ENCODE results near the gene C15orf62. TPM values are rescaled to one million over a fixed set of nuclear protein-coding genes. Genes with fewer than 3 reads are reported as not detected.

The C15orf62 gene
- total RNA-seq, 1 donor: 0.18 TPM

DNA sequence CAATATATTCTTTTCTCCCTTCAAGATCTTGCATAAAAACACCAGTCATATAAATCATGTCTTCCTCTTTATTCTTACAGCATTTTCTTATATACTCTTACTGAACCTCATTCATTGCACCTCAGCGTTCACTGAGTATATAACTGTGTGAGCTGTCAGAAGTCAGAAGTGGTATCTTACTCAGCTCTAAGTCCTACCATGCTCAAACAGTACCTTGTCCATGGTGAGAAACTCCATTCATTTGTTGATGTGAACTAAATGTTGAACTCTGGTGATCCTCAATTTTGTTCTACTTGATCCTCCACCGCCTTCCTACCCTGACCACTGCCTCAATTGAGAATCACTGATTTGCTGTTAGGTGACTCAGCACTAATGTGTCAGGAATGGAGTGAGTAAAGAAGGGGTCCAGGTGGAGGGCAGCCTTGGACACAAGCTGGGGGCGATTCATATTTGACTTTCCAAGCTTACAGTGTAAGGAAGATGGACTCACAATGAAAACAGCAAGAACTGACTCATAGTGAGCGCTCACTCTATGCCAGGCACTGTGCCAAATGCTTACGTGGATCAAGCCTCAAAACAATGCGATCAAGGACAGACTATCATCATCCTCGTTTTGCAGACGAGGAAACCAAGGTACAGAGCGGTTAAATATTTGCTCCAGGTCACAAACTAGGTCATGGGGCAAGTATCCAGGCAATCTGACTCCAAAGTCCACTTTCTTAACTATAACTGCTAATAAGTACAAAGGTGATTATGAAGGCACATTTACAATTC lies 23.6 kb downstream of the C15orf62 start:
- H3K4me3 ChIP-seq (ENCODE audit: low read depth, low read length): no peak overlapping the region
- TF ChIP-seq, protein P1, sequence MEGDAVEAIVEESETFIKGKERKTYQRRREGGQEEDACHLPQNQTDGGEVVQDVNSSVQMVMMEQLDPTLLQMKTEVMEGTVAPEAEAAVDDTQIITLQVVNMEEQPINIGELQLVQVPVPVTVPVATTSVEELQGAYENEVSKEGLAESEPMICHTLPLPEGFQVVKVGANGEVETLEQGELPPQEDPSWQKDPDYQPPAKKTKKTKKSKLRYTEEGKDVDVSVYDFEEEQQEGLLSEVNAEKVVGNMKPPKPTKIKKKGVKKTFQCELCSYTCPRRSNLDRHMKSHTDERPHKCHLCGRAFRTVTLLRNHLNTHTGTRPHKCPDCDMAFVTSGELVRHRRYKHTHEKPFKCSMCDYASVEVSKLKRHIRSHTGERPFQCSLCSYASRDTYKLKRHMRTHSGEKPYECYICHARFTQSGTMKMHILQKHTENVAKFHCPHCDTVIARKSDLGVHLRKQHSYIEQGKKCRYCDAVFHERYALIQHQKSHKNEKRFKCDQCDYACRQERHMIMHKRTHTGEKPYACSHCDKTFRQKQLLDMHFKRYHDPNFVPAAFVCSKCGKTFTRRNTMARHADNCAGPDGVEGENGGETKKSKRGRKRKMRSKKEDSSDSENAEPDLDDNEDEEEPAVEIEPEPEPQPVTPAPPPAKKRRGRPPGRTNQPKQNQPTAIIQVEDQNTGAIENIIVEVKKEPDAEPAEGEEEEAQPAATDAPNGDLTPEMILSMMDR (IDR thresholded peaks at IDR 0.05; ENCODE audit: insufficient read depth, low read length): no peak
- peak; percentile 95 for DNase-seq (ENCODE audit: low read depth)

- DNase-seq (ENCODE audit: low read depth): no peak
- TF ChIP-seq, protein P1 (IDR thresholded peaks at IDR 0.05; ENCODE audit: insufficient read depth, low read length): no peak
Measured at GRCh38 chr15:40796041-40796440, 26.3 kb downstream of the C15orf62 start.

GRCh38 chr15:40796512-40796911 lies 26.7 kb downstream of the C15orf62 start:
- no peak for DNase-seq (ENCODE audit: low read depth)
- TF ChIP-seq, protein P1 (IDR thresholded peaks at IDR 0.05; ENCODE audit: insufficient read depth, low read length): no peak
- no peak overlapping the region for H3K4me3 ChIP-seq (ENCODE audit: low read depth, low read length)

More at GRCh38 chr15:40796041-40796440, 26.3 kb downstream of the C15orf62 start:
- no peak overlapping the region for H3K4me3 ChIP-seq (ENCODE audit: low read depth, low read length)

DNA sequence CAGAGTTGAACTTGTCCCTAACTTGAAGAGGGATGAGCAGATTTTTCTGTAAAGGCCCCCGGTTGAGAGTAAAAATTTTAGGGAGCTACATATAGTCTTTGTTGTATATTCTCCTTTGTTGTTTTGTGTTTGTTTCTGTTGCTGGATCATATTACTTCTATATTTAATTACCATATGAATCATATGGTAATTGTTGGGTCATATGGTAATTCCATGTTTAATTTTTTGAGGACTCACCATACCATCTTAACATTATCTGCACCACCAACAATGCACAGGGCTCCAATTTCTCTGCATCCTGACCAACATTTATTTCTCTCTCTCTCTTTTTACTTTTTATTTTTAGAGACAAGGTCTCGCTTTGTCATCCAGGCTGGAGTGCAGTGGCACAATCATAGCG lies 29.7 kb downstream of the C15orf62 start:
- no peak overlapping the region for H3K4me3 ChIP-seq (ENCODE audit: low read depth, low read length)
- DNase-seq (ENCODE audit: low read depth): no peak
- TF ChIP-seq, protein P1 (IDR thresholded peaks at IDR 0.05; ENCODE audit: insufficient read depth, low read length): no peak

- no peak for DNase-seq (ENCODE audit: low read depth)
- no peak overlapping the region for H3K4me3 ChIP-seq (ENCODE audit: low read depth, low read length)
- TF ChIP-seq, protein P1 (IDR thresholded peaks at IDR 0.05; ENCODE audit: insufficient read depth, low read length): no peak
Measured at GRCh38 chr15:40803076-40803475, 33.3 kb downstream of the C15orf62 start.

DNA sequence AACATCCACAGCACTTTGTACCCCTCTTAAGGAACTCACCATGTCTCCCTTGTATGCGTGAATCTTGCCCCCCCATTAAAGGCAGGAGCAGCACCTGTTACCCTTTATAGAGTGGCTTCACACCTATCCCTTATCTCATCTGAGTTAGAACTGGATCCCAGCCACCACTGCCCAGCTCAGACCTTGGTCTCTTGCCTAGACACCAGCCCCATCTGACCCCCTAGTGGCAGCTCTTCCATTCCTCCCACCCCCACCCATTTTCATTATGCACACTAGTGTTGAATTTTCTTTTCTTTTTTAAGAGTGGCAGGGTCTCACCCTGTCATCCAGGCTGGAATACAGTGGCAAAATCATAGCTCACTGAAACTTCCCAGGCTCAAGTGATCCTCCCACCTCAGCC lies 33.9 kb downstream of the C15orf62 start:
- TF ChIP-seq, protein P1 (IDR thresholded peaks at IDR 0.05; ENCODE audit: insufficient read depth, low read length): no peak
- no peak overlapping the region for H3K4me3 ChIP-seq (ENCODE audit: low read depth, low read length)
- no peak for DNase-seq (ENCODE audit: low read depth)

- peak overlapping the region; percentile 99 for H3K4me3 ChIP-seq (ENCODE audit: low read depth, low read length)
- TF ChIP-seq, protein P1 (IDR thresholded peaks at IDR 0.05; ENCODE audit: insufficient read depth, low read length): no peak
- no peak for DNase-seq (ENCODE audit: low read depth)
Measured at GRCh38 chr15:40806672-40807027, 36.9 kb downstream of the C15orf62 start.

Measured in fibroblast of the aortic adventitia (primary cell).